HG03469 (cell line): ENCODE data around the gene SP140L.
"Not testable (repeated sequence)": the region's sequence is repeated elsewhere in the genome, so short reads cannot be mapped to it uniquely, and the experiment has no call there.

Experiments
- ATAC-seq: cut with Tn5 transposase; IDR thresholded peaks from one replicate; pipeline ENCODE4 v1.9.1; 2021; ENCODE audit warnings: mild to moderate bottlenecking, moderate library complexity, moderate number of reproducible peaks; ENCODE audit not compliant: unreplicated experiment

Gene SP140L

DNA sequence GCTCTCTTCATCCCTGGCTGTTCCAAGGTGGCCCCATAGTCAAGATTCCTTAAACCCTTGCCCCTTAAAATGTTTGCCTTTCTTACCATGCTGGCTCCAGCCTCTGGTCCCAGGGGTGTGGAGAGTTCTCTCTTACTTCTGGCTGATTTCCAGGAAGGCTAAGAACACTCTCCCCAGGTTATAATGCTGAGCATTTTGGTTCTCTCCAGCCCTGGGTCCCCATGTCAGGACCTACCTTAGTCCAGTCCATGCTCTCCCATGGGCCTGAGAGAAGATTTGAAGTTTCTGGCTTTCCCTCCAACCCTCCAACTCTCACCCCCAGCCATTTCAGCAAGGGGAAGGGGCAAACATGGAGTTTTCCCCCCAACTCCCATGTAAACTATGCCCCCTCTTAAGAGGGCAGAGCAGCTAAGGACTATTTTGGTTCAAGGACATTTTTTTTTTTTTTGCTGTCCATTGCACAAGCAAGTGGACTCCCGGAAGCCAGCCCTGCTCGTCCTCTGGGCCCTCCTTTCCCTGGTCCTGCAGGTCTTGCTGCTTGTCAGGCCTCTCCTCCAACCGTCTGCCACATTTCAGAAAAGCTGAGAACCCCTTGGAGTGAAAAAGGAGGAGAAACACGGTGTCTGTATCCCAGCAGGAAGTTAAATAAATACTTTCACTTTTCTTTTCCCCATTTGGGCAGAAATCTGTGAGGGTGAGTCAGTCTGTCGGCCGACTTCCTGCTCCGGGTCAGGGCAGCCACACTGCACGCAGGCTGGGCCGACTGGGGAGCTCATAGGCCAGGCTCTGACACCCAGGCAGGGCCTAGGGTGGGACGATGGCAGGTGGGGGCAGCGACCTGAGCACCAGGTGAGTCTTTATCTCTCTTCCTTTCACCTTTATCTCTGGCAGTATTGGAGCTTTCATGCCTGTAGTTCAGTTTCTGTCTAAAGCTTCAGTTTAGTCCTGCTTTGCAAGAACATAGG lies at the start of gene SP140L:
TSS of gene SP140L (plus strand) at position 741 of the 965 bp plus-strand sequence. CDS start at position 818, 77 bp downstream.
- ATAC-seq = peak; percentile 74

DNA sequence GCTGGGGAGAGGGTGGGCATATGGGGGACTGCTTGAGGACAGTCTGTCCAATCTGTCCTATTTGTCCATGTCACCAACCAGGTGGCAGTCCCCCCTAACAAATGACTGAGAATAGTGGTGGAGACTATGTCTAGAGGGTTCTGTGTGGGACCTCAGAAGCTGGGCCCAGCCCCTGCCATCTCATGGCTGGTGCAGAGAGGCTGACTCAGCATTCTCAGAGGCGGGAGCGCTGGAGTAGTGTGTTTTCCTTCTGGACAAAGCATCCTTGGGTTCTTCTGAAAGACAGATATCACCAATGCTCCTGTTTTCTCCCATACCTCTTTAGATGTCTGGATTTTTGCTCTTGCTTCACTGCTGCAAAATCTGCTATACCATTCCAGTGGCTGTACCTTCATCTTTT lies 44.1 kb upstream of the SP140L start:
- ATAC-seq = no peak

DNA sequence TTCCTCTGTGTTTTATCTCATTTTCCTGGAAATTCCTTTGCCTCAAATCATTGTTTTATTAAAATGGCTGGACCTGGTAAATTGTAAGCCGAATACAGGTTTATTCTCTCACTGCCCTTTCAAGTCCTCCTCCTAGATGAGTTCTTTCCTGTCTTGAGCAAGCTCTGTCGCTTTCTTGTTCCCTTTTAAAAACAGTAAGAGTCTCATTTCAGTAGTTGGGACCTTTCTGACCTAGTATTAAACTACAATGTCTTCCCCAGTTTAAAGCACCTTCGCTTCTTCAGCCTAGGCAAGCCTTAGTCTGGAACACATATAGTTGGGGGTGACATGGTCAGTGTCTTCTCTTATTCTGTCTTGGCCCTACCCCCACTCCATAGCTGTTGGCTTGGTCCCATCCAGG lies 40.9 kb upstream of the SP140L start:
- no peak for ATAC-seq

DNA sequence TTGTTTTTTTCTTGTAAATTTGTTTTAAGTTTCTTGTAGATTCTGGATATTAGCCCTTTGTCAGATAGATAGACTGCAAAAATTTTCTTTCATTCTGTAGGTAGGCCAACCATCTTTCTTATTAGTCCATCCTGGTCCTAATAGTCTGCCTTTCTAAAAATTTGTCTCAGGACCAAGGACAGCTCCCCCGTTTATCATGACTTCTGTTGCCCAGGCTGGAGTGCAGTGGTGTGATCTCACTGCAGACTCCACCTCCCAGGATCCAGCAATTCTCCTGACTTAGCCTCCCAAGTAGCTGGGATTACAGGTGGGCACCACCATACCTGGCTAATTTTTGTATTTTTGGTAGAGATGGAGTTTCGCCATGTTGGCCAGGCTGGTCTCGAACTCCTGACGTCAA lies 37.7 kb upstream of the SP140L start:
- ATAC-seq = not testable (repeated sequence)

DNA sequence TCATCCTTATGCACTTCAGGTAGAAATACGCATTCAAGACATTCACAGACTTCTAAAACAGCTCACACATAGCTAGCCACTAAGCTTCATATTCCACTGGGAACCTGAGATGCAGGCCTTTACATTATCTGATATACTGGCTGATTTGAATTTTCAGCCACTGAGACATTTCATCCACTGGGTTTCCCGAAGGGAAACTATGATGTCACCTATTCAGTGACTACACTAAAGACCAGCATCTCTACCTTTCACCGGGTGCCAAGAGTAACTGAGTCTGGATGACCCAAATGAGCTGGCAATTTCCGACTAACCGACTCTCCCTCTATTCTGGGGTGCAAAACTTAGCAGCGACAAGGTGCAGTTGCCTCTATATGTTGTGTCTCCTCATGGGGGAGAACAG lies 31.8 kb upstream of the SP140L start:
- ATAC-seq = no peak

DNA sequence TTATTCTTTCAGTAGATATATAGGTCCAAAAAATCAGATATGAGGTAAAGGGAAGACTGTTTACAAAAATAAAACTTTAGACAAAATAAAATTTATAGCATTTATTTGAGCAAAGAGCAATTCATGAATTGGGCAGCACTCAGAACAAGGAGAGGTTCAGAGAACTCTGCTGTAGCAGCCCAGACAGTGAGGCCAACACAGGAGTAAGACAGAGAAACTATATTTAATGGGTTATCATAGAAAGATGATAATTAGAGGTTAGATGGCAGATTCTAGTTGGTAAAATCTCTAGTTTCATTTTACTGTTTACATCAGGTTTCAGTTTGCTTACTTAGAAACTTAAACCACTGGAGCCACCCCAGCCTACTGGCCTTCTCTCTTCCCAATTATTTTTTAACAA lies 30.1 kb upstream of the SP140L start:
- no peak for ATAC-seq

DNA sequence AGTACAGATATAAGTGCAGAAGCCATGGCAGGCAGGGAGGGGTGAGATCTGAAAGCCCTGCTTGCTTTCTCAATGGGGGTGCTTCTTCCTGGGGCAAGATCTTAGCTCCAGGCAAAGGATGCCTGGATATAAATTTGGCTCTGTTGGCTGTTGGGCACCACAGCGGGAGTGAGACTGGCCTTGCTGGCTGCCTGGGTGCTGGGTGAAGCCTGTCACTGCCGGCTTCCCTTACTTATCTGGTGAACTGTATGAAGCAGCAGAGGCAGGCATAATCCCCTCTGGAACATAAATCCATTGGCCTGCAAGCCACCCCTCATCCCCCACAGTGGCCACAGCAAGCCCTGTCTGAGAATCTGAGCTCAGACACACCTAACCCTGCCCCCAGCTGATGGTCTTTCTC lies 27.4 kb upstream of the SP140L start:
- no peak for ATAC-seq

DNA sequence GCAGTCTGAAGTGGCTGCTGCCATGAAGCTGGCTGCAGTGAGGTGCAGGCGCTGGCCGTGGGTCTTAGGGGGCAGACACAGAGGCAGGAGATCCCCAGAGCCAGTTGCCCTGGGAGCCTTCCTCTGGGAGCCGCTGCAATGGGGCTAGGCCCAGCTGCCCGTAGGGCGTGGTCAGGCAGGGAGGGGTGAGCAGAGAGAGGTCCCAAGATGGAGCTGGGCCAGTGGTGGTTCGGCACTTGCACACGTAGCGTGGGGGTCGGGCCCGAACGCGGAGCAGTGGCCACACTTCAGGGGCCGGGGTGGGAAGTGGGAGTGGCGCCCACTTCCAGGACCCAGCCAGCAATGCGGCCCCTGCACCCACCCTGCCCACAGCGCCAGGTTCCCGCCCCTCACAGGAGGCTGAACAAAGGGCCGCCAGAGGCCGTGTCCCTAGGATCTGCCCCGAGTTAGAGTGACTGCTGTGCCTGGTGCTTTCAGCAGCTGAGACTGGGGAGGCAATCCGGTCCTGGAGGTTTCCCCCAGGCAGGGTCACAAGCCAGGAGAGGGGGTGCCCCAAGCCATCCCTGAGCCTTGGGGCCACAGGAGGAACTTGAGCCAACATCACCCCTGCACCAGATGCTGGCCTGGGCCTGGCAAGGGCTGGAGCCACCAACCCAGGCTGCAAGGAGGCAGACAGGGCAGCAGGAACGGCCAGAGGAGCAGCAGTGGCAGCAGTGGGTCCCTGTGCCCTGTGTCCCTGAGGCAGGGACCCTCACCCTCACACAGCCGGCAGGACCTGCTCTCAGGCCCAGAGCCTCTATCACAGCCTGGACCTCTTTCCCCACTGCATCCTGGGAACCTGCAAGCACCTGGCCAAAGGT lies 21.3 kb upstream of the SP140L start:
- no peak for ATAC-seq

DNA sequence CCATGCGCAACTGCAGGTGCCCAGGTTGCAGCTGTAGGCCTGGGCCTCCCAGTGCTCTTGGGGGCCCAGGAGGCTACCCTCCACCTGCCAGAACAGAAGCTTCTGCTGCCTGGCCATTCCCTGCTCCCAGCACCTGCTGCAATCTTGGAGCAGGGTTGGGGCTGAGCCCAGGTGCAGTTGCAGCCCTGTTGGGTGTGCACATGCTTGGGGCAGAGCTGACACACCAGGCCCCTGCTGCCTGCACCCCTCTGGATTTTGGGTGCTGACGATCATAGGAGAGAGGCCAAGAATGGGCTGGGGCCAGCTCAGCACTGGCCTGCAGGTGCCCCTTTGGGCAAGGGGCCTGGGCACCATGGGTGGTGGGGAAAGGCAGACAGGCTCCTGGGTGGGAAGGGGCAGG lies 20.5 kb upstream of the SP140L start:
- ATAC-seq = no peak

DNA sequence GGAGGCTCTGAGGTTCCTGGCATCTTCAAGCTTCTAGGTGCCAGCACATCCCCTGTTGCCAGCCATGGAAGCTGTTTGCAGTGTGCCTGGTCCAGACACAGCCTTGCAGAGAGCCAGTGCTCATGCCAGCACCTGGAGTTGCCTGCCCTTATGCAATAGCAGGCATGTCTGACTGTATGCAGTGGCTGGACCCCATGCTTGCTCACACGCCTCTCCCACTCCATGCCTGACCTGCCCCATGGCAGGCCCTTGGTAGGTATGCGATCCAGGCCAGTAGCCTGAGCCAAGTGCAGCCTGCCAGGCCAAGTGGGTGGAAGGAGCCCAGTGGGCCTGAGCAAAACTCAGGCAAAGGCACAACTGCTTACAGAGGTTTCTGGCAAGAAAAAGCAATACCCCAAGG lies 19.5 kb upstream of the SP140L start:
- no peak for ATAC-seq

DNA sequence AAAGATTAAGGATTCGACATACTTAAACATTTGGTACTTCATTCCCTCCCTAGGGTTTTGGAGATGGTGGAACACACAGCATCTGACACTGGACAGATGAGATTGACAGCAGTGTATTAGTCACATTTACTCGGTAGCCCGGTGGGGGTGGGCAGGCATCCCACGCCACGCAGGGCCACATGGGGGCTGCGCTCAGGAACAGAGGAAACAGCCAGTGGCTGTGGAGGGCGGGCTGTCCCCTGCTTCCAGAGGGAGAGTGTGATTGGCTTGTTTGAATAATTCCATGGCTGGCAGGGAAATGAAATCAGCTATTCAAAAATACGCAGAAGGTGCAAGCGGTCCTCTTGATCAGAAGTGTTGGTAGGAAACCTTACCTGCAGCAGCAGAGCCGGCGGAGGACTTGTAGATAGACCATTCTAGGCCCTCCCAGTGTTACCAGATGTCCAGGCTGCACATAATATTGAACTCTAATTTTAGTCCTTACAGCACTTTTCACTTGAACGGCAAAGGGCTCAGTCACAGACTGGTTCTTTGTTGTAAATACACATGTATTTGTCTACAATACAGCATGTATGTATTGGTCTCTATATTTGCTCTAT lies 18.5 kb upstream of the SP140L start:
- ATAC-seq = no peak

DNA sequence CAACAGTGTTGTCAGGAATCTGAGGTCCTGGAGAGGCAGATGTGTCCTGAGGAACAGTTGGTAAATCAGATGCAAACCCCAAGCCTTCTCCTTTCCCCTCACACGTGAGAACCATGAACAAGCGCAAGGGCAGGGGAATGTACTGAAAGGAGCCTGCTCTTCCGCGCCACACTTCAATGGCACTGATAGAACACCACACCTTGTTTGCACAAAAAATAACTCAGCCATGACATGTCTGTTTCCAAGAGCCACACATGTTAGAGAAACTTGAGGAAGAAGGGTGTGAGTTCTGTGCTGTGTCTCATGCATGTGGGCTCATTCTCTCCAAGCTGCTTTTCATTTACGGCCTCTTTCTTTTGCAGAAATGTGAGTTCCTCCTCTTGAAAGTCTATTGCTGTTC lies 16.2 kb upstream of the SP140L start:
- ATAC-seq = not testable (repeated sequence)

DNA sequence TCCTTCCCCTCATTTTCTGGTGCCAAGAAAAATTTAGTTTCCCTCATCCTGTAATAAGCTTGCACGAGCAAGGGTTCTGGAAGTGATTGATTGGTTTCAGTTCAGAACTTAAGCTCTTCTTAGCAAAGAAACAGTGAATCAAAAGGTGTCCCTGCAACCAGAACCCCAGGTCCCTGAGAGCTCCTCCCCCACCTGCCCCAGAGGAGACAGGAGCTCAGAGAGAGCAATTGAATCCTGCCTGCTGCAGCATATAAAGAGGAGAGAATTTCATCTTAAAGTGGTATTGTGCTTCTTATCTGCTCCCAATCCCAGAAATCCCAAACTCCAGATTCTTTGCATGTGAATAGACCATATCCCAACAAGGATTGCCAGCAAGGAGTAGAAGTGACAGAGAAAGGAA lies 15.4 kb upstream of the SP140L start:
- not testable (repeated sequence) for ATAC-seq

DNA sequence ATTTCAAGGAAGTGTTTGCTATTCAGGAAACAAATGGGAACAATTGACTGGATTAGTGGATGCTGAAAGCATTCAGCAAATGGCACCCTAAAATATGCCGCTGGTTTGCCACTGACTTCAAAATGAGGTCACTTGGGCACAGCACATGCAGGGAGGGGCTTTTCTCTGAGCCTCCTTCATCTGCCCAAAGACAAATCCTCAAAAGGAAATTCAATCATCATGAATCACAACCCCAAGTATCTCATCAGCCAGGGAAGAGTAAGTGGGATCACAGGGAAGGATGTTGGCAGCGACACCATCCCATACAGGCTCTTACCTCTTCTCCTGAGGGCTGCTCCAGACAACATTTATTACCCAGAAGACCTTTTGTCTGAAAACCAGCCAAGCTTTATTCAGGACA lies 14.4 kb upstream of the SP140L start:
- ATAC-seq = no peak

DNA sequence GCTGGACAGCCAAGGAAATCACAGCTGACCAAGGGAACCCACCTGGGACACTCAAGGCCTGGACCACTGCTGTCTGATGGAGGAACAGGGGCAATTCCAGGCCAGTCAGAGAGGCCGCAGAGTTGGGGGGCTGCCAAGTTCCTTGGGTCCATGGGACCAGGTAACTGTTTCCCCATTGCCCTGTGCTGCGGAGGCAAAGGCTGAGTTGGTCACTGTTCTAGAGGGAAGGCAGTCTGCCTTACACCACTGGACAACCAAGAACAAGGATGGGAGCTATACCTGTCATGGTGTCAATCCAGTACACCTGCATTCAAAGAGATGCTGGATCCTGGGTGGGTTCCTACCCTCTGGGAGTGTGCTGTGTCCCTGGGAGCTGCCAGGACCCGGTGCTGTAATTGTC lies 9.6 kb upstream of the SP140L start:
- ATAC-seq = no peak

DNA sequence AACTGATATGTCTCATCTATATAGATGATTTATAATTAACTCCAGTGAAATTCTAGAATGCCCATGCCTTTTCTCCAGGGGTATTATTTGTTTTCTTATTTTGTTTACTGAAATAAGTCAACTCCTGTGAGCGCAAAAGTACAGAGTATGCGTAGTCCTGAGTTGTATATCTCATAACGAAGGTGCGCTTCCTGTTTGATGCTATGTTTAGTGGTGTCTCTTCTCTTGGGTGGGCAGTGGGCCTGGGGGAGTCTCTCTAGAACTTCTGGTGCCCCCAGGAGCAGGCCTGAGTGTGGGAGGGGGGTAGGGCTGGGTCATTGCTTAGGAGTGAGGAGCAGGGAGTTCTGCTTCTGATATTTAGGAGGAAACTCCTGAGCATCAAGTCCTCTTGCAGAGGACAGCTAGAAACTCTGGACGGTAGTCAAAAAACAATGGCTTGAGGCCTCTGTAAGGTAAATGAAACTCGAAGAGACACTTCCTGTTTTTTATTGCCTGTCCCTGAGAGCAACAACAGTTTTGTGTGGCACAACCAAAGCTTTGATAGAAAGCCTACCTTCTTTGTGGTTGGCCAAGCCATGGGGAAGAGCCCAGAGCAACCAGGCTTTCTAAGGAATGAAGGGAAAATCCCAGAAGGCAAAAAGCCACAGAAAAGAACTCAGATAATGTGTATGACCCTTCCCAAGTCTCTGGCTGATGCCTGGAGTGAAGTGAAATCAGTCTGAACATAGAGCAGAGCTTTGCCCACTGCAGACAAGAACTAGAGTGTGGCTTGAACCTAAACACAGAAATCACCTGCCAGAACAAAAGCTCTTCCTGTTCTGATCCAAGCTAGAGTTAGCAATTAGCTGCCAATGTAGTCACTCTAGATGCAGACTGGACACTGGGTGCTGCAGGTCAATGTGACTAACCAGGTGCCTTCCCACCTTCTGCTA lies 8.5 kb upstream of the SP140L start:
- ATAC-seq = no peak

DNA sequence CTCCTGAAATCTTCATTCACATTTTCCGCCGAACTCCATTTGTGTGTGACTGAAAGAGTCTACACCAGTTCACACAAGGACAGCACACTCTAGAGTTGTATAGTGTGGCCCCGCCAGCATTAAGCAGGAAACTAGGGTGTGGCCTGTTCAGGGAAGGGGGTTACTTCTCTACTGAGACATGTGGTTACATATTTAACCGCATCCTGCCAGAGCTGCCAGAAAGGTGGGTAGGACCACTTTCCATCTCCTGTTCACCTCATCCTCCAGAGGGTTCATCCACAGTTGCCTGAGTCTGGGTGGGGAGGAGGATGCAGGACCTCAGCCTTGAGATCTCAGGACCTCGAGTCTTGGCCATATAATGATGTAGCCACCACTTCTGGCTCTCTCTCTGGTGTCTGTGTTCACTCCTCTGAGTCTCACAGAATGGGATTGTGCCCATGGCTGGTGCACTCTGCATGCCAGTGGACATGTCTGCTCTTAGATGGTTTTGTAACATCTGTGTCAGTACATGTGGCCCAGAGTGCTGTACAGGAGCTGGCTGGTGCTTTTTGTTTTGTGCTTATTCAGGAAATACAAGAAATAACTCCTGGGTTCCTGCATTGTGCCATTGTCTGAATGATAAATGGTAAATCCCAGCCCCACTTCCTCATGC lies 7.7 kb upstream of the SP140L start:
- peak; percentile 84 for ATAC-seq

DNA sequence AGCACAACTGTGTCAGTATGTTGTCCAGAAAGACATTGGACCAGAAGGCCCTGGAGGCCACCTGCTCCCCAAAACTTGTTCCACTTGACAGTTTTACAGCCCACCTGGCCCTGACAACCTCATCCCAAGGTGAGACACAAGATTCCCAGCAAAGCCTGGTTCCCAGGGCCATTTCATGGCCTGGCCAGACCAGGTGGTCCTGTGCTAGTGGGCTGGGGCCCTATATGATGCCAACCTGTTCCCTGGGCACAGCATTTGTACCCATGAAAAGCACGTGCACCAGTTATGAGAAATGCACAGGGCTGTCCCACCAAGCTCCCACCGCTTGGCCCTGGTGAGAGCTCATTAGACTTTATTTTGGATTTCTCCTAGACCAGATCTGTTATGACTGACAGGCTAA lies 6.0 kb upstream of the SP140L start:
- ATAC-seq = no peak

DNA sequence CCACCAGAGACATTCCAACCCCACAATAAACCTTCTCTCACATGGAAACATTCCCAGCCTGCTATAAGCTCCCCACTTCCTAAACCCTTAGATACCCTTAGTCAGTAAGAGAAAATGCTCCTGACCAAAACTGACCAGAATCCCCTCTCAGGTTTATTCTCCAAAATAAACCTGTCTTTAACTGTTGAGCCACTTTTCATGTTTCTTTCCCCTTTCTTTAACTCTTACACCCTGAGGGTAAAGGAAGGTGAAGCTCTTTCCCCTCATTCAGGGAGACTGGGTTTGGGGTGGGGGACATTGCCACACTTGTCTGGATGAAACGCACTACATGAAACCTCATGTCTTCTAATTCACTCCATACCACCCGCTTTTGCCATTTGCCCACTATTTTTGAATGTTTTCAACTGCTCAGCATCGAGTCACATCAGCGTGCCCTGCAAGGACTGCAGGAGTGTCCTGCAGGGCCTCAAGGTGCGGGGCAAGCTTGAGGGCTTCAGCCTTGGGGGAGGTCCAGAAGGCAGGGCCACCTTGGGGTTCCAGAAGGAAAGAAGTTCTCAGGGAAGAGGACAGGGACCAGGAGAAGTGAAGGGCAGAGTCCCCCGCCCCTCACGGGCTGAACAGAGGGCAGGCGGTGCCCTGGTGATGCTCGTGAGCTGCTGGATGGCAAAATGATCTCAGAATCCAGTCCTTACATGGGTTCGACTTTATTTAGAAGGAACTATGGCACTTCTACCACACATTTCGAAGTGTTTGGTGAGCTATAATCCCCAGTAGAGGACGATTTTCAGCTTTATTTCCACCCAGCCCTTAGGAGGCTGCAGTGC lies 4.2 kb upstream of the SP140L start:
- no peak for ATAC-seq
